HEK293 (cell line): ENCODE measurements around the gene DDIAS.

ENCODE experiments used
- CTCF ChIA-PET: fragments of 350-600 bp; formaldehyde crosslinking; extraction: SDS; loops from one replicate; lab custom pipeline; 2021; ENCODE audit warnings: antibody characterized with exemption; lab: Yijun Ruan, JAX
- POLR2A ChIA-PET: fragments of 300-600 bp; formaldehyde crosslinking; extraction: SDS; loops from one replicate; lab custom pipeline; 2020; ENCODE audit warnings: antibody characterized with exemption, inconsistent platforms; lab: Yijun Ruan, JAX
- H3K27ac ChIP-seq: fragments of 200-500 bp; sonication (Bioruptor generic); 2 replicates; pipeline ENCODE4 v1.5.1; 2014; ENCODE audit warnings: low read depth, low read length, control low read depth, inconsistent platforms; ENCODE audit errors: extremely low read depth
- H3K36me3 ChIP-seq, 2 experiments: fragments of 200-500 bp in 1 of 2; sonication (Bioruptor generic) in 1 of 2; 1 replicate in 1 of 2; 2 replicates in 1 of 2; pipeline ENCODE4 v1.5.1; 2014 to 2017; ENCODE audit warnings: inconsistent platforms in 2 of 2, low read length in 2 of 2; ENCODE audit not compliant: control insufficient read depth in 2 of 2, insufficient read depth in 1 of 2
- H3K4me1 ChIP-seq: fragments of 200-500 bp; sonication (Bioruptor generic); 2 replicates; pipeline ENCODE4 v1.5.1; 2014; ENCODE audit warnings: mild to moderate bottlenecking, low read length, inconsistent platforms; ENCODE audit not compliant: control insufficient read depth, insufficient read depth
- H3K4me3 ChIP-seq: 2 replicates; pipeline ENCODE4 v1.5.1; 2011; ENCODE audit warnings: low read depth, mild to moderate bottlenecking, control low read depth, low read length, moderate library complexity
- H3K9me3 ChIP-seq: fragments of 200-500 bp; sonication (Bioruptor generic); 2 replicates; pipeline ENCODE4 v1.5.1; 2014; ENCODE audit warnings: low read depth, low read length, inconsistent platforms; ENCODE audit not compliant: control insufficient read depth, insufficient read depth
- ZBTB17 ChIP-seq: fragments of 450-650 bp; formaldehyde crosslinking; IDR thresholded peaks from 2 replicates; pipeline ENCODE4 v1.5.1; 2016; ENCODE audit warnings: missing biosample characterization, missing genetic modification characterization
- ZNF214 ChIP-seq: fragments of 450-650 bp; formaldehyde crosslinking; IDR thresholded peaks from 2 replicates; pipeline ENCODE4 v1.5.1; 2017; ENCODE audit warnings: missing biosample characterization, mild to moderate bottlenecking, missing genetic modification characterization, borderline replicate concordance
- ZNF426 ChIP-seq: fragments of 450-650 bp; formaldehyde crosslinking; IDR thresholded peaks from 2 replicates; pipeline ENCODE4 v1.5.1; 2017; ENCODE audit warnings: missing biosample characterization, missing genetic modification characterization, mild to moderate bottlenecking, inconsistent platforms, moderate library complexity
- ZNF501 ChIP-seq: fragments of 450-650 bp; formaldehyde crosslinking; IDR thresholded peaks from 2 replicates; pipeline ENCODE4 v1.5.1; 2016; ENCODE audit warnings: missing biosample characterization, missing genetic modification characterization
- ZNF514 ChIP-seq: fragments of 450-650 bp; formaldehyde crosslinking; IDR thresholded peaks from 2 replicates; pipeline ENCODE4 v1.5.1; 2016; ENCODE audit warnings: missing biosample characterization, missing genetic modification characterization
- ZNF529 ChIP-seq: fragments of 450-650 bp; formaldehyde crosslinking; IDR thresholded peaks from 2 replicates; pipeline ENCODE4 v1.5.1; 2017; ENCODE audit warnings: missing genetic modification characterization, missing biosample characterization; ENCODE audit not compliant: insufficient replicate concordance
- ZNF561 ChIP-seq: fragments of 450-650 bp; IDR thresholded peaks from 2 replicates; pipeline ENCODE4 v1.5.1; 2018; ENCODE audit warnings: missing biosample characterization, missing genetic modification characterization, borderline replicate concordance
- ZNF654 ChIP-seq: fragments of 450-650 bp; formaldehyde crosslinking; IDR thresholded peaks from 2 replicates; pipeline ENCODE4 v1.5.1; 2016; ENCODE audit warnings: low read depth, missing biosample characterization, missing genetic modification characterization
- ZSCAN30 ChIP-seq: fragments of 450-650 bp; IDR thresholded peaks from 2 replicates; pipeline ENCODE4 v1.5.1; 2018; ENCODE audit warnings: missing biosample characterization, mild to moderate bottlenecking, missing genetic modification characterization, moderate library complexity
- TF ChIP-seq, protein P1 (sequence below): fragments of 450-650 bp; formaldehyde crosslinking; IDR thresholded peaks from 2 replicates; pipeline ENCODE4 v1.5.1; 2016; ENCODE audit warnings: missing biosample characterization, missing genetic modification characterization
- TF ChIP-seq, protein P2 (sequence below): fragments of 450-650 bp; formaldehyde crosslinking; IDR thresholded peaks from 2 replicates; pipeline ENCODE4 v1.5.1; 2016; ENCODE audit warnings: missing biosample characterization, missing genetic modification characterization
- TF ChIP-seq, protein P3 (sequence below): fragments of 450-650 bp; formaldehyde crosslinking; IDR thresholded peaks from 2 replicates; pipeline ENCODE4 v1.5.1; 2017; ENCODE audit warnings: missing biosample characterization, missing genetic modification characterization

The DDIAS gene

DNA sequence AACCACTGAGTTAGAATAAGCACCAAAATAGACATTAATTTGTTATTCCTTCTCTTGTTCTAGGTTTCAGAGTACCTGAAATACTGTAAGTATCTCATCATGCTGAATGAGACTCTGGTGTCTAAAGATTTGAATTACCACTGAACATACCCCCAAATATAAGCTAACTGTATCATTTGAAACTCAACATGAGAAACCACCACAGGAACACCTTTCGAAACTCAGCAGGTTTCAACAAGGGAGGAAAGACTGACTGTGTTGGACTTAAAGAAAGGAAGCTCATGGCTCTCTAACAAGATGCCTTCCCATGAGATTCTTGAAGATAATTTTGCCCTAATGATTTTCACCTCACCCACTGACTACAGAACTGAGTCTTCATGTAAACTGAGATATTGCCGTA lies 38.3 kb upstream of the DDIAS start:
- H3K27ac ChIP-seq = no peak overlapping the region
- TF ChIP-seq ZNF514 (tag by site-specific recombination) (no peak), ZNF426 (tag by site-specific recombination) (no peak), ZSCAN30 (tag by site-specific recombination) (no peak)
- H3K9me3 ChIP-seq = no peaks in the 10 kb centered on the region
- no peaks in the 10 kb centered on the region for H3K36me3 ChIP-seq
- H3K4me3 ChIP-seq = no peak overlapping the region
- POLR2A ChIA-PET = no interaction called here
- peaks cover 2% of the 10 kb centered on the region for H3K4me1 ChIP-seq
- CTCF ChIA-PET = interaction anchor here (0.7 to 1.6 kb wide), 6 partner anchors 9 to 386 kb away, joined by 3 to 15 read pairs (median 4); no protein-coding TSS in a partner anchor

DNA sequence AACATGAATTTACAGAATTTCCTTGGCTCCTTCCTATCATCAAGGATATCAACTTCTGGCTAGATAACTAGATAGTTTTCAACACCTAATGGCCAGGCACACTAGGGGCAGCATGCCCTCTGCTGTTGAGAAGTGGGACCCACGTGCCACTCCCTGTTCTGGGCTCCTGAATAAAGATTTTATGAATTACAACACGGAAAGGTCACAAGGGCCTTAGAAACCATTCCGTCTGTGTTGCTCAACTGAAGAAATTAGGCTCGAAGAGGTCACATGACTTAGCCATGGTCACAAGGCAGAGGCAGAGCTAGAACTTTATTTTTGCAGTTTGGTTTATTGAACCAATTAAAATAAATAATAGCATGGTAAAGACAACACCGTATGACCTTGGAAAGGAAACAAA lies 37.3 kb upstream of the DDIAS start:
- ChIA-PET POLR2A (no interaction called here), CTCF (interaction anchor here (0.5 to 4.6 kb wide), 8 partner anchors 12 to 630 kb away, joined by 3 to 40 read pairs (median 4); no protein-coding TSS in a partner anchor)
- H3K4me3 ChIP-seq = no peak overlapping the region
- H3K9me3 ChIP-seq = no peaks in the 10 kb centered on the region
- no peaks in the 10 kb centered on the region; the same call in 1 of the 2 replicates for H3K4me1 ChIP-seq
- TF ChIP-seq, protein P1, sequence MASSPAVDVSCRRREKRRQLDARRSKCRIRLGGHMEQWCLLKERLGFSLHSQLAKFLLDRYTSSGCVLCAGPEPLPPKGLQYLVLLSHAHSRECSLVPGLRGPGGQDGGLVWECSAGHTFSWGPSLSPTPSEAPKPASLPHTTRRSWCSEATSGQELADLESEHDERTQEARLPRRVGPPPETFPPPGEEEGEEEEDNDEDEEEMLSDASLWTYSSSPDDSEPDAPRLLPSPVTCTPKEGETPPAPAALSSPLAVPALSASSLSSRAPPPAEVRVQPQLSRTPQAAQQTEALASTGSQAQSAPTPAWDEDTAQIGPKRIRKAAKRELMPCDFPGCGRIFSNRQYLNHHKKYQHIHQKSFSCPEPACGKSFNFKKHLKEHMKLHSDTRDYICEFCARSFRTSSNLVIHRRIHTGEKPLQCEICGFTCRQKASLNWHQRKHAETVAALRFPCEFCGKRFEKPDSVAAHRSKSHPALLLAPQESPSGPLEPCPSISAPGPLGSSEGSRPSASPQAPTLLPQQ (tag by site-specific recombination) = peak; percentile 48; the same call in 1 of the 2 replicates
- TF ChIP-seq ZNF529 (tag by site-specific recombination) (no peak), ZBTB17 (tag by site-specific recombination) (0 out of 2 replicates have a peak, but pooled peaks have one; percentile 18), ZNF654 (tag by site-specific recombination) (peak; percentile 27)
- TF ChIP-seq, protein P2, sequence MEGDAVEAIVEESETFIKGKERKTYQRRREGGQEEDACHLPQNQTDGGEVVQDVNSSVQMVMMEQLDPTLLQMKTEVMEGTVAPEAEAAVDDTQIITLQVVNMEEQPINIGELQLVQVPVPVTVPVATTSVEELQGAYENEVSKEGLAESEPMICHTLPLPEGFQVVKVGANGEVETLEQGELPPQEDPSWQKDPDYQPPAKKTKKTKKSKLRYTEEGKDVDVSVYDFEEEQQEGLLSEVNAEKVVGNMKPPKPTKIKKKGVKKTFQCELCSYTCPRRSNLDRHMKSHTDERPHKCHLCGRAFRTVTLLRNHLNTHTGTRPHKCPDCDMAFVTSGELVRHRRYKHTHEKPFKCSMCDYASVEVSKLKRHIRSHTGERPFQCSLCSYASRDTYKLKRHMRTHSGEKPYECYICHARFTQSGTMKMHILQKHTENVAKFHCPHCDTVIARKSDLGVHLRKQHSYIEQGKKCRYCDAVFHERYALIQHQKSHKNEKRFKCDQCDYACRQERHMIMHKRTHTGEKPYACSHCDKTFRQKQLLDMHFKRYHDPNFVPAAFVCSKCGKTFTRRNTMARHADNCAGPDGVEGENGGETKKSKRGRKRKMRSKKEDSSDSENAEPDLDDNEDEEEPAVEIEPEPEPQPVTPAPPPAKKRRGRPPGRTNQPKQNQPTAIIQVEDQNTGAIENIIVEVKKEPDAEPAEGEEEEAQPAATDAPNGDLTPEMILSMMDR (tag by site-specific recombination) = peak; percentile 19; the same call in 1 of the 2 replicates
- no peaks in the 10 kb centered on the region for H3K36me3 ChIP-seq
- H3K27ac ChIP-seq = no peak overlapping the region

DNA sequence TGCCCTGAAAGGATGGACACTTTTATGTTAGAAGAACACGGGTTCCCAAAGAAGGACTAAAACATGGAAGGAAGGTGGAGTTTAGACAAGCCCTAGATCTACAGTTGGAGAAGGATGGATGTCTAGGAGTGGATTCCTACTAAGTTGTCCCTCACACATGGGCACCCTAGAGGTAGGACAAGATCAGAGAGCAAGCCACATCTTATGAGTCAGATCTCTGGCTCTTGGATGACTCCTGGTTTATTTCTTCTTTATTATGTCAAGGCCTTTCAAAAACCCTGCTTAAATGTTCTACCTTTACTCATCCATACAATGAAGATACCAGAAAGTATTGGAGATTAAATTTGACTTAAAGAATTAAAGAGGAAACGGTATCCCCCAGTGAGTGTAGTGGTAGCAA lies 35.7 kb upstream of the DDIAS start:
- ChIA-PET CTCF (interaction anchor here (0.6 to 4.9 kb wide), 10 partner anchors 14 to 384 kb away, joined by 4 to 69 read pairs (median 16); partner anchors contain the start of genes DDIAS and PRCP), POLR2A (no interaction called here)
- H3K9me3 ChIP-seq = no peaks in the 10 kb centered on the region
- TF ChIP-seq, protein P1 (tag by site-specific recombination) = no peak
- no peak for TF ChIP-seq ZNF214 (tag by site-specific recombination)
- TF ChIP-seq, protein P3, sequence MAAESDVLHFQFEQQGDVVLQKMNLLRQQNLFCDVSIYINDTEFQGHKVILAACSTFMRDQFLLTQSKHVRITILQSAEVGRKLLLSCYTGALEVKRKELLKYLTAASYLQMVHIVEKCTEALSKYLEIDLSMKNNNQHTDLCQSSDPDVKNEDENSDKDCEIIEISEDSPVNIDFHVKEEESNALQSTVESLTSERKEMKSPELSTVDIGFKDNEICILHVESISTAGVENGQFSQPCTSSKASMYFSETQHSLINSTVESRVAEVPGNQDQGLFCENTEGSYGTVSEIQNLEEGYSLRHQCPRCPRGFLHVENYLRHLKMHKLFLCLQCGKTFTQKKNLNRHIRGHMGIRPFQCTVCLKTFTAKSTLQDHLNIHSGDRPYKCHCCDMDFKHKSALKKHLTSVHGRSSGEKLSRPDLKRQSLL (tag by site-specific recombination) = no peak
- no peak for TF ChIP-seq ZNF501
- no peak for TF ChIP-seq ZNF561 (tag by site-specific recombination)
- no peak overlapping the region for H3K4me3 ChIP-seq
- no peaks in the 10 kb centered on the region for H3K36me3 ChIP-seq
- no peak overlapping the region for H3K27ac ChIP-seq
- no peaks in the 10 kb centered on the region; the same call in 1 of the 2 replicates for H3K4me1 ChIP-seq
